Measurements from ENCODE around the gene UBE2O. TPM values are rescaled to one million over a fixed set of nuclear protein-coding genes. Genes with fewer than 3 reads are reported as not detected.

UBE2O gene
- total RNA-seq, 1 donor from 2014 or later: 19.3 TPM

DNA sequence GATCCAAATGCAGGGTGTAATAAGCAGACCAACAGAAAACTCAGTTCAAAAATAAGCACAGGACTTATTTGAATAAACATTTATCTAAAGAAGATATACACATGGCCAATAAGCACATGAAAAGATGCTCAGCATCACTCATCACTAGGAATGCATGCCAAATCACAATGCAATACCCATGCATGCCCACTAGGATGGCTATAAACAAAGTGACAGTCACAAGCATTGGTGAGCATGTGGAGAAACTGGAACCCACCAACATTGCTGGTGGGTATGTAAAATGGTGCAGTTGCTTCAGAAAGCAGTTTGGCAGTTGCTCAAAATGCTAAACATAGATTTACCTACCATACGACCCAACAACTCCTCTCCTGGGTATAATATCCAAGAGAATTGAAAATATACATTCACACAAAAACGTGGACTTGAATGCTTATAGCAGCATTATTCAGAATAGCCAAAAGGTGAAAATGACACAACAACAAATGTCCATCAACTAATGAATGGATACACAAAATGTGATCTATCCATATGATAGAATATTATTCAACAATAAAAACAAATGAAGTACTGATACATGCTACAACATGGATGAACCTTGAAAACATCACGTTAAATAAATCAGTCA is 20.1 kb downstream of the UBE2O start:
- Histone ChIP-seq H3K27ac (no peak overlapping the region), H3K4me3 (no peak overlapping the region), H3K27me3 (no peaks in the 10 kb centered on the region), H3K9me3 (no peaks in the 10 kb centered on the region), H3K36me3 (no peaks in the 10 kb centered on the region), H3K4me1 (peaks cover 19% of the 10 kb centered on the region)
- ATAC-seq (no peak), DNase-seq (no peak)
- TF ChIP-seq, protein P1, sequence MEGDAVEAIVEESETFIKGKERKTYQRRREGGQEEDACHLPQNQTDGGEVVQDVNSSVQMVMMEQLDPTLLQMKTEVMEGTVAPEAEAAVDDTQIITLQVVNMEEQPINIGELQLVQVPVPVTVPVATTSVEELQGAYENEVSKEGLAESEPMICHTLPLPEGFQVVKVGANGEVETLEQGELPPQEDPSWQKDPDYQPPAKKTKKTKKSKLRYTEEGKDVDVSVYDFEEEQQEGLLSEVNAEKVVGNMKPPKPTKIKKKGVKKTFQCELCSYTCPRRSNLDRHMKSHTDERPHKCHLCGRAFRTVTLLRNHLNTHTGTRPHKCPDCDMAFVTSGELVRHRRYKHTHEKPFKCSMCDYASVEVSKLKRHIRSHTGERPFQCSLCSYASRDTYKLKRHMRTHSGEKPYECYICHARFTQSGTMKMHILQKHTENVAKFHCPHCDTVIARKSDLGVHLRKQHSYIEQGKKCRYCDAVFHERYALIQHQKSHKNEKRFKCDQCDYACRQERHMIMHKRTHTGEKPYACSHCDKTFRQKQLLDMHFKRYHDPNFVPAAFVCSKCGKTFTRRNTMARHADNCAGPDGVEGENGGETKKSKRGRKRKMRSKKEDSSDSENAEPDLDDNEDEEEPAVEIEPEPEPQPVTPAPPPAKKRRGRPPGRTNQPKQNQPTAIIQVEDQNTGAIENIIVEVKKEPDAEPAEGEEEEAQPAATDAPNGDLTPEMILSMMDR (IDR thresholded peaks at IDR 0.05): peak; percentile 32
- intact Hi-C loops (cut with DNase I): no loop called here

GRCh38 chr17:76432004-76432403 is 20.9 kb downstream of the UBE2O start:
- H3K9me3 ChIP-seq: no peaks in the 10 kb centered on the region
- no peaks in the 10 kb centered on the region for H3K36me3 ChIP-seq
- no peaks in the 10 kb centered on the region for H3K27me3 ChIP-seq
- intact Hi-C loops (cut with DNase I): no loop called here
- TF ChIP-seq, protein P1 (IDR thresholded peaks at IDR 0.05): no peak
- no peak for DNase-seq
- H3K4me1 ChIP-seq: peaks cover 26% of the 10 kb centered on the region
- ATAC-seq: peak; percentile 60
- no peak overlapping the region for H3K4me3 ChIP-seq
- H3K27ac ChIP-seq: peak overlapping the region; percentile 6

GRCh38 chr17:76431509-76431908 is 21.4 kb downstream of the UBE2O start:
- Histone ChIP-seq H3K4me3 (no peak overlapping the region), H3K27ac (peak overlapping the region; percentile 6), H3K27me3 (no peaks in the 10 kb centered on the region), H3K9me3 (no peaks in the 10 kb centered on the region), H3K36me3 (no peaks in the 10 kb centered on the region), H3K4me1 (peaks cover 26% of the 10 kb centered on the region)
- no peak for ATAC-seq
- TF ChIP-seq, protein P1 (IDR thresholded peaks at IDR 0.05): no peak
- intact Hi-C loops (cut with DNase I): no loop called here
- DNase-seq: no peak

DNA sequence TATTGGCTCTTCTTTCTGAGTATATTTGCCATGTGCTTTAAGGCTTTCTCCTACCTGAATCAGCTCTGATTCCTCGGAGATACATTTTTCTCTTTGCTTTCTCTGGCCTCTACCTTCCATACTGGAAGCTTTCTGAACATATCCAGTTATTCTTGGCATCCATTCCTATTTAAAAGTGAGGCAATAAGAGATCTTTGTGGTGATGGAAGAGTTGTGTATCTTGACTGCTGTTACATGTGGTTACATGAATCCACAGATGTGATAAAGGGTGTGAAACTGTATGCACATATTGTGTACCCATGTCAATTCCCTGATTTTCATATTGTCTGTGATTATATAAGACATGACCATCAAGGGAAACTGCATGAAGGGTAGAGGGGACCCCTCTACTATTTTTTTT is 24.4 kb downstream of the UBE2O start:
- Histone ChIP-seq H3K4me1 (peaks cover 26% of the 10 kb centered on the region), H3K9me3 (no peaks in the 10 kb centered on the region), H3K27me3 (no peaks in the 10 kb centered on the region), H3K27ac (no peak overlapping the region), H3K36me3 (no peaks in the 10 kb centered on the region), H3K4me3 (no peak overlapping the region)
- TF ChIP-seq, protein P1 (IDR thresholded peaks at IDR 0.05): no peak
- no peak for DNase-seq
- intact Hi-C loops (cut with DNase I): no loop called here
- no peak for ATAC-seq

GRCh38 chr17:76427501-76428231 is 25.3 kb downstream of the UBE2O start:
- Histone ChIP-seq H3K9me3 (no peaks in the 10 kb centered on the region), H3K36me3 (no peaks in the 10 kb centered on the region), H3K4me1 (peaks cover 26% of the 10 kb centered on the region), H3K27me3 (no peaks in the 10 kb centered on the region), H3K27ac (peak overlapping the region; percentile 39), H3K4me3 (no peak overlapping the region)
- DNase-seq: no peak
- intact Hi-C loops (cut with DNase I): no loop called here
- ATAC-seq: no peak
- TF ChIP-seq, protein P1 (IDR thresholded peaks at IDR 0.05): no peak
